Stimulated activated CD8-positive, alpha-beta memory T cell treated with anti-CD3 and anti-CD28 coated beads, Interleukin-7, amount 100 ng/mL, for 48 hours (primary cell): ENCODE measurements around the gene REC114.
"Not testable (repeated sequence)": the region's sequence is repeated elsewhere in the genome, so short reads cannot be mapped to it uniquely, and the experiment has no call there.

Experiments
- DNase-seq, 2 donors: peaks; one replicate each; pipeline ENCODE4 v3.0.0-alpha.2; 2020; ENCODE audit warnings: low read depth in 1 of 2; ENCODE audit errors: extremely low read depth in 1 of 2

REC114 gene

DNA sequence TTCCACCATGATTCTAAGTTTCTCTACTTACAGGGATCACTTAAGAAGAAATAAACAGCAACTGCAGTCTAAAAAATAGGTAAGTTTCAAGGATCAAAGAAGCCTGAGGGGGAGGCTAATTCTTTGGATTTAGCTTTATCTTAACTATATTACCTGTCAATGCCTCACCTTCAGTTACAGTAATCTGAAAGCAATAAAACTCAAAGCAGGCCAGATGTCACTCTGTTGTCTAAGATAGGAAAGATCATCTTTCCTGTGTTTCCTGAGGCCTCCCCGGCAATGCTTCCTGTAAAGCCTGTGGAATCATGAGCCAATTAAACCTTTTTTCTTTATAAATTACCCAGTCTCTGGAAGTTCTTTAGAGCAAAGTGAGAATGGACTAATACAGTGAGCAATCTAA is 130.1 kb downstream of the REC114 start:
- DNase-seq: no peak

DNA sequence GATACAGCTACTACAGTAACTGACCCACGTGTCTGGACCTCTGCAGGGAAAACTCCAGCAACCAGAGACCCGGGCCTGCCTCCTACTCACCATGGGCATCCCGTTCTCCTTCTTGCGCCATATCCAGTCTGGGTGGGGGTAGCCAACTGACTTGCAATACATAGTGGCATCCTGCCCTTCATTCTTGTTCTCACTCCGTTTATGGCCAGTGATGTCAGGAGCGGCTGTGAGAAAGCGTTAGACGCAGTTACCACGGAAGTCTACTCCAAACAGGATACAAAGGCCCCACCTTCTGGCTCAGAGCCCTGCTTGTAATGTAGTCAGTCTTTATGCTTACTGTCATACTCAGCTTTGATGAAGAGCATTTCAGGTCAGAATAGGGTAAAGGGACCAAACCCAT is 130.6 kb downstream of the REC114 start:
- no peak for DNase-seq

- DNase-seq: no peak
Measured at GRCh38 chr15:73575636-73576247, 132.8 kb downstream of the REC114 start.

DNA sequence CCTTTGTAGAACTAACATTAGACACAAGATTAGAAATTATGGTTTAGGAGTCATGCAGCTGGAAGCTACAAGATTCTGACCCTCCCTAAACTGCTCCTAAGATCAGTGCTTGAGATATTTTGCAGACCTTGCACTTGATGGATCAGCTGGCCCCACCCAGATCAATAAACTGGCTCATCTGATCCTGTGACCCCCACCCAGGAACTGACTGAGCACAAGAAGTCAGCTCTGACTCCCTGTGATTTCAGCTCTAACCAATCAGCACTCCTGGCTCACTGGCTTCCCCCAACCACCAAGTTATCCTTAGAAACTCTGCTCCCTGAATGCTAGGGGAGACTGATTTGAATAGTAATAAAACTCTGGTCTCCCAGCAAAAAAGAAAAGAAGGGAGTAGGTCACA is 134.6 kb downstream of the REC114 start:
- DNase-seq: not testable (repeated sequence)

GRCh38 chr15:73578026-73578425 is 135.1 kb downstream of the REC114 start:
- DNase-seq: no peak

GRCh38 chr15:73582851-73583379 is 140.0 kb downstream of the REC114 start:
- no peak for DNase-seq

DNA sequence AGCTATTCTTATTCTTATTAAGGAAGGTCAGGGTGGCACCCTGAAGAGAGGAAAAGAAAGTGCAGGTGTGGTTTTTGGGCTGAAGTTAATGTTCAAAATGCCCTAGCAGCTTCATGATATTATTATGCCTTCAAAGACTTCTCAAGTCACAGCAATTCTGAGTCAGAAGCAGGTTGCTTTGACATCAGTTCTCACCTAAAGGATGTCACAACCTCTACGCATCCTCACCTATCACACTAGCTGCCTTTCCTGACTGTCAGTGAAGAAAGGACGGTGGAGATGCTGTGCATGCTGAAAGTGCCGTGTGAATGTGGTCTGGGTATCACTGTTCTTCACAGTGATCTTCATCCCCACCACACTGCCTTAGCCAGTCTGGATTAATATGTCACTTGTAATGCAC is 140.6 kb downstream of the REC114 start:
- no peak for DNase-seq

DNA sequence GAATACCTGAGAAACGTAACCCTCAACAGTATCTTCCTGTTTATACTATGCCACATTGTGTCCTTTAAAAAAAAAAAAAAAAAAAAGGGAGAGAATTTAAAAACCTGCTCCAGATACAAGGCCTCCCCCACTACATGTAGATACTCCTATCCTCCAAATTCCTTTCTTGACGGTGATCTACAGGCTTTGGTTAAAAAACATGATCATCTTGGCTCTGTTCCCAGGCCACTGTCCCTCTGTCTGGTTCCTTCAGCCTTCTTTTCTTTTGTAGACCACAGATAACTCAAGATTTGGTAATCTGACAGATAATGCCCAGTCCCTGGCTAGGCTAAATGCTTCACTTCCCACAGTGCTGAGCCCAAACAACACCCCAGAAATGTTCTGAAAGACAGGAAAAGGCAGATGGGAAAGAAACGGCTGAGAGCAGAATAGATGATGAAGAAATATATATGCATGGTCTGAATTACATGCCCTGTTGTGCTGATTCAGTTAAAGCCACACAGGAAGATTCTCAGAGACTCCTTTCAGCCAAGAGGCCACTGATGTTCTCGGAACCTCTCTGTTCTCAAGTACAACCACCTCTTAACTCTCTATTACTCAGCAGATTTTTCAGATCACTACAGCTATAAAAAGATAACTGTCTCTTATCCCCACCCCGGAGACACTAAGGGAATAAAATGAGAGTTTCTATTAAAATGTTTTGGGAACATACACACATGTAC is 141.9 kb downstream of the REC114 start:
- DNase-seq: no peak

DNA sequence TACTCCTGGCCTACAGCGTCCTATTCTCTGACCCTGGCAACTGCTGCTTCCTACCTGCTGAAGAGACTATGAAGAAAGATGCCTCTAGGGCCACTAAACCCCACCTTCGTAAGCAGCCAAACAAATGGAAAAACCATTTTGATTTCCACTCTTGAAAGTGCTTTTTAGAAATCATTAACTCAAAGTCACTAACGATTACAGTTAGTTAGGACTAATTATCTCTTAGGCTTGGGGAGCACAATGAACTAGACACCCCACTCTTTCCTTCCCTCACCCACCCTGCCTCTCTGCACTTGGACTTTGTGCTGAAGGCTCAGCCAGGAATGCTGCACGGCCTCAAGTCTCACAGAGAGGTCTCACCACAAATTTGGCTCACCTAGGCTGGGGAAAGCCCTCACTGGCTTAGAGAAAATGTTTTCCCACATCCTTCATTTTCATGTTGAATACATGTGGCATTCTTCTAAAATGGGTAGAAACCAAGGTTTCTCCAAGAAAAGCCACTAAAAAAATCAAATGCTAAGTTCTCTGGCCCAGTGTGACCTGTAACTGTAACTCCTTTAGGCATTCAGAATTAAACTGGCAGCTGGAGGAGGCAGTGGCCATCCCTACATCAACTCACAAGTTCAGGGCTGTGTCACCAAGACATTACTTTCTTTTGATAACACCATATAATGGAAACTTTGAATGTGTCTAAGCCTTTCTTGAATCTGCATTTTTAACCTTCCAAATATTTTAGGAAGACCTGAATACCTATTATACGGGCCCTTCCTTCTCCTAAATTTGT is 143.1 kb downstream of the REC114 start:
- DNase-seq: no peak

- DNase-seq: no peak
Measured at GRCh38 chr15:73589766-73590165, 146.8 kb downstream of the REC114 start.

- DNase-seq: no peak
Measured at GRCh38 chr15:73590263-73590662, 147.3 kb downstream of the REC114 start.

DNA sequence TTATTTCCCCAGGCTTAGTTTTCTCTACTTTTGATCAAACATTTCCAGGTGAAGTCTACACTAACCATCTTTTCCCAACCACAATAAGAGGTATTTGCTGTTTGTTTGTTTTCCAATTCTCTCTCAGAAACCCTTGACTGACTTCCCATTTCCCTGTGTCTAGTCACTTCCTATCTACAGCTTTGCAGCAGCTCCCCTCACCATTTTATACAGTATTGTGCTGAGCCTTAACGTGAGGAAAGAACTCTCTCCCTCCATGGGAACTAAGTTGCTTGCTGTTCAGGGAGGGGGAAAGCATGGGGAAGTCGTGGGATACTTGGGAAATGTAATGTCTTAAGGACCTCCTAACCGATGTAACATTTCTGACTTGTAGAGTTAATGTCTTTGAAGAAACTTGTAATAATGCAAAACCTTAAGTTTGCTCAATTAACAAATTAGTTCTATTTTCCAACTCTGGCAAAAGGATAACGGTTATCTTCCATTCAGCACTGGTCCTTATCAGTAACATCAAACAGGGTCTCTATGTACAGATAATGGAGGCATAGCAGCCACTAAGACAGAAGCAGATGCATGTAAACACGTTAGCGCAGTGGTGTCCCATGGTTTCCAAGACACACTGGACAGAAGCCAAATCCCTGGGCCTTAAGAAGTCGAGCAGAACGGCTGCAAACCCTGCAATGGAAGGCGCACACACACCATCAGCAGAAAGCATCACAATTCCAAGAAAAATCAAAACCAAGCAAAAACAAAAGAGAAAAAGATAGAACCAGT is 150.5 kb downstream of the REC114 start:
- DNase-seq: no peak

- no peak for DNase-seq
Measured at GRCh38 chr15:73594109-73594508, 151.1 kb downstream of the REC114 start.

DNA sequence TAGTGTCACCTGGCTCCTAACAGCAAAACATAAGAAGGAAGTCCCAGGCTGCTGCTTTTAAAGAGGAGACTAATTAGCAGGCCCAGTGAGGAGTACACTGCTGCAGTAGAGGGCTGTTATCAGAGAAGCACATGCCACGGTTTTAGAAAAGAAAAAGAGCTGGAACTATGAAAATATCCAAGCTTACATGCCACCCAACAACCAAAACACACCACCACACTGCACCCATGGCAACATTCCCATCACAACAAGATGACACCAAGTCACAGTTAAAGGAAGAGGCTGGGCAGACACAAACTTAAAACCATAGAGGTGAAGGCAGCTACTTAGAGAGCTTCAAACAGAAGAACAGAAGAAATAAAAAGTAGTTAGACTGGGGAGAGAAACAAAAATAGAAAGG is 153.2 kb downstream of the REC114 start:
- no peak for DNase-seq

DNA sequence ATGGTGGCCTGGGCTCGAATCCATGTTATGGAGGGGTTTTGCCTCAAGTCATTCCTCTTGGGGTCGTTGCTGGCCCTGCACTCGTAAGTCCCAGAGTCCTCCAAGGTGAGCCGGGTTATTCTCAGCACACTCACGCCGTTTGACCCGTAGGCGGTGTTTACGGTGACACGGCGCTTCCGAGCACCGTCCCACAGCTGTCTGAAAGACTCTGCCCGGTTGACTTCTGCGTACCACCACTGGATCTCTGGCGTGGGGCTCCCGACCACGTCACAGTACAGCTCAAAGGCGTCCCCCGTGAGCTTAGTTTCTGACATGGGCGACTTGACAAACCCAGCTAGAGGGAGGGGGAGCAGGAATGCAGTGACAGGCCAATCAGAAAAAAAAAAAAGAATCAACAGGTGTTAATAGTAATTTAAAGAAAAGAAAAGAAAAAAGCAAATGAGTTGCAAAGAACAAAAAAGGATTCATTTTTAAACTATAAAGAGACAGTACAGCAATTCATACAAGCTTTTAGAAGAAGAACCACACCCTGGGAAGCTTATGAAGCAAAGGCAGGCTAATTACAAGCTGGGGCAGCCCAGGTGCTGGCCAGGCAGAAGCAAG is 154.2 kb downstream of the REC114 start:
- no peak for DNase-seq

GRCh38 chr15:73598530-73599160 is 155.7 kb downstream of the REC114 start:
- DNase-seq: no peak

DNA sequence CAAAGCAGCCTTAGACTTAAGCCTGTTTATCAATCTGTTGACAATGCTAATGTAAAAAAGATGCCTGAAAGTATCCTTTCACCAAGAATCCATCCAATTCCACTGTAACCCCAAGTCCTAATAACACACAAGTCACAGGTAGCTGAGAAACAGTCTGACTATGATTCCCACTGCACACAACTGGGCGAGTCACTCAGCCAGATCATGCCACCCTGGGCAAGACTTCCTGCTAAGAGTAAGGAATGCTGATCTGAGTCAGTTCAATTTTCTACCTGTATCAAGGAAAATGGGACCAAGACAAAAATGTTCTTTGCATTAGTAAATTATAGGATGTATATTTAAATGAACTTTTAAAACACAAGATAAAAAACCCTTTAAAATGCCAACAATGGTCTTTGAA is 157.0 kb downstream of the REC114 start:
- DNase-seq: no peak

DNA sequence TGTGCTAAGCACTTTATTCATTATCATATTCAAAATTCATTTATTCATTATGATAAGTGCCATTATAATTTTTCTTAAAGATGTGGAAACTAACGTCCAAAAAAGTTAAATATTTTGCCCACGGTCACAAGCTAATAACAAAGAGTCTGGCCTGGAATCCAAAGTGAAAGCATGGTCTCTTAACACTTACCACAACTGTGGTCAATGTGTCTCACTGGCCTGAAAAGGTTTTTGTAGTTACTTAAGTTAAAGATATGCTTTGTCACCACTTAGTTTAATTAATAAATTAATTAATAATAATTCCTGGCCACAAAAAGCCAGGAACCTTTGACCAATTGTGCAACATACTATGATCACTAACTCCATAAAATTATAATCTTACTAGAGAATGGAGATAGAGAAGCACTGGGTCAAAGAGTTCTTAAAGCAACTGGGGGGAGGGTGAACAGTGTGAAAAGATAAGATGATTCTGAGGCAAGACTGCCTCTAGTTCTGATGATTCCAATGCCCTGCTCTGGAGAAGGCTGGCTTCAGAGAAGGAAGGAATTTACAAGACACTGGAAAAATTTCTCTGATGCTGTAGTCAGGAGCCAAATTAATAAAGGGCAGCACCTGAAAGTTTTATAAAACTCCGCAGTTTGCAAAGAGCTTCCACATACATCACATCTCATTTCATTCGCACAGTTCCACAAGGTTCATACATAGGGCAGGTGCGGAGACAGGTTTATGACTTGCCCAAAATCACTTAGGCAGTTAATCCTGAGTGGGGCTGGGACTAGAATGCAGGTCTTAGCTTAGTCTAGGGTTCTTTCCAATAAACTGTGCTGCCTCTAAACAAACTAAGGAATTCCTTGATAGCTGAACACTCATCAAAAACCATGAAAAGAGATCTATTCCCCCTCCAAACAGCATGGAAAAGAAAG is 157.7 kb downstream of the REC114 start:
- no peak for DNase-seq
